Fibroblast of pulmonary artery (primary cell): ENCODE measurements around the gene TCEAL4.
"Not testable (repeated sequence)": the region's sequence is repeated elsewhere in the genome, so short reads cannot be mapped to it uniquely, and the experiment has no call there.

Experiments
- DNase-seq: peaks from one replicate; pipeline ENCODE4 v3.0.0-alpha.2; 2010; ENCODE audit warnings: low read depth
- H3K4me3 ChIP-seq: replicated peaks from 2 replicates; pipeline ENCODE4 v1.5.1; 2011; ENCODE audit warnings: low read depth, mild to moderate bottlenecking, control low read depth, low read length, moderate library complexity
- CTCF ChIP-seq: IDR thresholded peaks from 2 replicates; pipeline ENCODE4 v1.5.1; 2011; ENCODE audit warnings: mild to moderate bottlenecking, control low read depth, low read length, inconsistent platforms; ENCODE audit errors: missing control alignments

The TCEAL4 gene

GRCh38 chrX:103586314-103586646, 965 bp downstream of the TCEAL4 start:
- H3K4me3 ChIP-seq = peak overlapping the region; percentile 76
- TF ChIP-seq CTCF = no peak
- peak; percentile 32 for DNase-seq

GRCh38 chrX:103586659-103587058, 1.3 kb downstream of the TCEAL4 start:
- DNase-seq = no peak
- no peak for TF ChIP-seq CTCF
- H3K4me3 ChIP-seq = peak overlapping the region; percentile 76

GRCh38 chrX:103592295-103592694, 7.0 kb downstream of the TCEAL4 start:
- DNase-seq, H3K4me3 ChIP-seq: not testable (repeated sequence)

GRCh38 chrX:103595202-103595601, 9.9 kb downstream of the TCEAL4 start:
- not testable (repeated sequence) for H3K4me3 ChIP-seq, DNase-seq

- no peak for TF ChIP-seq CTCF
Observed at GRCh38 chrX:103607364-103608305, 22.3 kb downstream of the TCEAL4 start, which contains the start of gene TCEAL3. Gene TCEAL3 (plus strand): TSS chrX:103607963. CDS start chrX:103609065, 1,102 bp downstream.

GRCh38 chrX:103608306-103608963, 23.1 kb downstream of the TCEAL4 start:
- H3K4me3 ChIP-seq = peak overlapping the region; percentile 71
- TF ChIP-seq CTCF = no peak
- DNase-seq = no peak

More at GRCh38 chrX:103607364-103608305, 22.3 kb downstream of the TCEAL4 start, which contains the start of gene TCEAL3:
- H3K4me3 ChIP-seq = peak within 1 kb of the TSS; percentile 71
- DNase-seq = peak; percentile 50

GRCh38 chrX:103610282-103610681, 25.0 kb downstream of the TCEAL4 start:
- no peak for TF ChIP-seq CTCF

More at GRCh38 chrX:103610282-103610681, 25.0 kb downstream of the TCEAL4 start:
- no peak for DNase-seq
- no peak overlapping the region for H3K4me3 ChIP-seq
